ENCODE measurements around the gene PLK5. TPM values are rescaled to one million over a fixed set of nuclear protein-coding genes. Genes with fewer than 3 reads are reported as not detected.

The PLK5 gene
- total RNA-seq, 1 donor from 2014 or later: not detected

DNA sequence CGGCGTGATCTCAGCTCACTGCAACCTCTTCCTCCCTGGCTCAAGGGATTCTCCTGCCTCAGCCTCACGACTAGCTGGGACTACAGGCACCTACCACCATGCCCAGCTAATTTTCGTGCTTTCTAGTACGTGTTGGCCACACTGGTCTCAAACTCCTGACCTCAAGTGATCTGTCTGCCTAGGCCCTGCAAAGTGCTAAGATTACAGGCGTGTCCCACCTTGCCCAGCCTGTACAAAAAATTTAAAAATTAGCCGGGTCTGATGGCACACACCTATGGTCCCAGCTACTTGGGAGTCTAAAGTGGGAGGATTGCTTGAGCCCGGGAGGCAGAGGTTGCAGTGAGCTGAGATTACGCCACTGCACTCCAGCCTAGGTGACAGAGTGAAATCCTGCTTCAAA lies 48.9 kb downstream of the PLK5 start:
- DNase-seq (ENCODE audit: low spot score in 2 of 2): no peak
- no peak for FAIRE-seq

DNA sequence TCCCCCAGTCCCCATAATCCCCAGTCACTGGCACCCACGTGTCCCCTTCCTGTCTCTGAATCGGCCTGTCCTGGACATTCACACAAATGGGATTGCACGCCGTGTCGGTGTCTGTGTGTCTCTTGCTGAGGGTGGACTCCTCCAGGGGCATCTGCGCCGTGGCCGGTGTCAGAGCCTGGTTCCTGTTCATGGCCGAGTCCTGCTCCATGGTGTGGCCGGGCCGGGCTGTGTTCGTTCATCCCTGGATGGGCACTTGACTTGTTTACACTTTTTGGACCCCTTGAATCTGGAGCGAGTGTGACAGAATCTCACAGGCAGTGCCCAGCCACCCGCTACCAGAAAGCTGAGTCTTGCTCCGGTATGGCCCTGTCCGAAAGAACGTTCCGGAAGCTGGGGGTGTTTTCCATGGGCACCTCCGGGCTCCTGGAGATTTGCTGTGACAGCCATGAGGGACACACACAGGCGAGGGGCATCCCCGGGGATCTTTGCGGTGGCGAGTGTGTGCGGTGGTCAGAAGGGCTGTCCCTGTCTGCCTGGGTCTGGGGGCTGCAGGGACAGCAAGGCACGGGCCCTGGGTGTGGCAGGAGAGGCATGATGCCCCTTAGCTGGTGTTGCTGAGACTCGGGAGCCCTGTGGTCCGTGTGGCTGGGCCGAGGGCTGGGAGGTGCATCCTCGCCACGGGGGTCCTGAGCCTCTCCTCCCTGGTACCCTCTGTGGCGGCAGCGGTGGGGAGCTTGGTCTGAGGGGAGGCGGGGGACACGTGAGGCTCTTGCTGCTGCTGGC lies 50.7 kb downstream of the PLK5 start:
- FAIRE-seq: no peak
- DNase-seq (ENCODE audit: low spot score in 2 of 2): no peak

DNA sequence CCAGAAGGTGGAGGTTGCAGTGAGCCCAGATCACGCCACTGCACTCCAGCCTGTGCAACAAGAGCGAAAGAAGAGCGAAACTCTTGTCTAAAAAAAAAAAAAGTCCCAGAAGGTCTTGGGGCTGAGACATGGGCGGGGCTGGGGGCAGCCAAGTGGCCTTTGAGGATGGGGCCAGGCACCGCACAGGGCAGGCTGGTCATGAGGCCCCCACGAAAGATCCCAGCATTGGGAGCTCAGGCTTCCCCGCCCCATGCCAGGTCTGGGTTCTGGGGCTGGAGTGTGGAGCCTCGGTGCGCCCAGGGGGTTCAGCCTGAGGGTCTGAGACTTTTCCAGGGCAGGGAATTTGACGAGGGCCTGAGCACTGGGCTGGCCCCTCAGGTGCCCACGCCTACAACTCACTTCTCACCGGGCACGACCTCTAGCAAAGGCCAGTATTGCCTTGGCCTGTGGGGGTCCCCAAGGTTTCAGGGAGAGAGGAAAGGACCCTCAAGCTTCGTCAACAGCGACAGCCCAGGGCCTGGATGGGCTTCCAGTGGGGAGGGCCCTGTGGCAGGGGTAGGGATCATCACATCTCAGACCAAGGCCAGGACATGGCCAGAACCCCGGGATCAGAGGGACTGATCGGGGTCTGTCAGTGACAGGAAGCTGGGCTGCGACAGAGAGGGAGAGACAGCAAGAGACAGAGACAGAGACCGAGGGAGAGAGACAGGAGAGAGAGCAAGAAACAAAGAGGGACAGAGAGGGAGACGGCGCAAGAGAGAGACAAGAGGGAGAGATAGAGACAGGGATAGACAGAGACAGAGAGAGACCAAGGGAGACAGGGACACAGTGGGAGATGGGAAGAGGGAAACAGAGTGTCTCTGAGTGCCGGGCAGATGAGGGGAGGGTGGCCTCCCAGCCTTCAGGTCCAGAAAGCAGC lies 51.7 kb downstream of the PLK5 start:
- FAIRE-seq: no peak
- DNase-seq (ENCODE audit: low spot score in 2 of 2): no peak

DNA sequence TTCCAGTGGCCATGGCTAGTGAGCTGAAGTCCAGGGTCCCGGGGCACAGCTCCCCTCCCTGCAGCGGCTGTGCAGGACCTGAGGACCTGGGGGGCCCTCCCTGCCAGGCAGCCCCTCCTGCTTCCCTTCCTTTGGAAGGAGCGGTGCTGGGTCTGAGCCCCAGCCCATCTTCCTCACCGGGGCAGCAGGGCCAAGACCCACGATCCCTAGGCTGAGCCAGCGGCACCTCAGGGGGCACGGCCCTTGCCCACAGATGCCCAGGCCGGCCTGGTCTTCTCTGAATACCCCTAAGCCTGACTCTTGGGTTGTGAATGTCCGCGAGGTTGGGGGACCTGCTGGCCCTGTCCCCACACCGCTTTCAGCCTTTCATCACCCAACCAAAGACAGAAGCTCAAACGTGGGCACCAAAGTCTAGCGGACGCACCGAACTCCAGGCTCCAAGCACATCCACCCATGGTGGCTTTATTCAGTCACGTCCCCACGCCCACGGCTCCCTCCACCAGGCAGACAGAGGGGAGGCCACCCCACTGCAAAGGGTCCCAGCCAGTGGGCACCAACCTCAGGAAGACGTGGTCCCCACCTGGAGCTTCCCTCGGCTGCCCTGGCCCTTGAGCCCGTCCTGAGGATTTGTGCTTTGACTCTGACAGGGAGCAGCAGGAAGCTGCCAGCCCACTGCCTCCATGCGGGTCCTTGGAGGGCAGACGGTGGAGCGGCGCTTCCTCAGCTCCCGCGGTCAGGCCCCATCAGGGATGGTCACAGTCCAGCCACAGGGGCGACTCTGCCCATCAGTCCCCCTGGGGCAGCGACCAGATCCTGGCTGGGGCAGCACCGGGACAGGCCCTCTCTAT lies 52.6 kb downstream of the PLK5 start:
- no peak for DNase-seq (ENCODE audit: low spot score in 2 of 2)

DNA sequence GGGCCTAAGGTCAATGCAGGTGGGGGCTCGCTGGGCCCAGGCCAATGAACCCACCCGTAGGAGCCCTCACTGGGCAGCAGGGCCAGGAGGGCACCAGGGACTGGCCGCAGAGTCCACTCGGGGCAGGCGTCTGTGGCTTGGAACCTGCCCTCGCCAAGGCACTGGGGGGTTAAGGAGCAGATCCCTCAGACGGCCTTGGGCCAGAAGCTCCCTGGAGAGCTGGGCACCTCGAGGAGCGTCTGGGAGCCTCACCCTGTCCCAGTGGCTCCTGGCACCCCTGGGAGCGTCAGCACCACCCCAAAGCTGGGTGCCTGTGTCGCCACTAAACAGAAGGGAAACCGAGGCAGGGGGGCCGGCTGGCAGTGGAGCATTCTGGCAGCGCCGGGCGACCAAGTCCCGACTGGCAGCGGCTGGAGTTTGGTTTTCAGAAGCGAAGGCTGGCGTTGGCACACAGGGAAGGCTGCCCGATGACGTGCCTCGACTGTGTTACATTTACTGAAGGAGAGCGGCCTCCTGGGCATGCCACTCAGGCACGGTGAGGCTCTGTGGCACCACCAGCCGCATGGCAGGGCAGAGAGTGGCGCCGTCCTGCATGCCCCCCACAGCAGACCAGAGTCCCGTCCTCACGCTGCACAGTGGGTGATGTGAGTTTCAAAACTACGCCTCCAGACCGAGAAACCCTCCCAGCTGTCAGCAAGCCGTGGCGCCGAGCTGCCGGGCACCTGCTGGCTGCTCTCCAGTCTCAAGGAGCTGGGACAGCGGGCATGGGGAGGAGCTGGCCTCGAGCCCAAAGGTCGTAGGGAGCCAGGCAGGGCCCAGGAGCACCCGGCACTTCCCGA lies 53.4 kb downstream of the PLK5 start:
- DNase-seq (ENCODE audit: low spot score in 2 of 2) (no peak), FAIRE-seq (no peak)

More for the DNA sequence above, 52.6 kb downstream of the PLK5 start:
- no peak for FAIRE-seq

DNA sequence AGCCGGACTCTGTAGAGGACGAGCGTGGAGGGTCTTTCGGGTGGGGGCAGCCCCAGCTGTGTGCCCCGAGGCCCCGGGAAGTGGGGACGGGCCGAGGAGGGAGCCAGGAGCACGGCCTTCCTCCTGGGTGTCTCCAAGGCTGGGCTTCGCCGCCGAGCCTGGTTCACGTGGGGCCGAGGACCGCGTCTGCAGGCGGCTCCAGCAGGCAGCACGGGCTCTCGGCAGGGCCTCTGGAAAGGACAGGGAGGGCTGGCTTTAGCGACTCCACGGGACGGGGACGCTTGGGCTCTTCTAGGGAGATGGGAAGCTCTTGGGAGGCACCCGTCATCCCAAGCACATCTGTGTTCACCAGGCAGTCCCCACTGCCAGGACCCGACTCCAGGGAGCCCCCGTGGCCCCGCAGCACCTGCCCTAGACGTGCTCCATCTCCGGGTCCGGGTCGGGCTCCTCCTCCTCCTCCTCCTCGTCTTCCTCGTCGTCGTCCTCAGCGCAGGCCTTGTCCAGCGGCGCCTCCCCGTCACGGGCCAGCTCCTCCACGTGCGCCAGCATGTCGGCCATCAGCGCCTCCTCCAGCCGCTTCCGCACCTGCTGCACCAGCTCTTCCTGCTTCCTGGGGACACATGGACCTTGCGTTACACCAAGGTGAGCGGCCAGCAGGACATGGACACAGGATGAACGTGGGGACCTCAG lies 54.2 kb downstream of the PLK5 start:
- no peak for FAIRE-seq
- no peak for DNase-seq (ENCODE audit: low spot score in 2 of 2)

DNA sequence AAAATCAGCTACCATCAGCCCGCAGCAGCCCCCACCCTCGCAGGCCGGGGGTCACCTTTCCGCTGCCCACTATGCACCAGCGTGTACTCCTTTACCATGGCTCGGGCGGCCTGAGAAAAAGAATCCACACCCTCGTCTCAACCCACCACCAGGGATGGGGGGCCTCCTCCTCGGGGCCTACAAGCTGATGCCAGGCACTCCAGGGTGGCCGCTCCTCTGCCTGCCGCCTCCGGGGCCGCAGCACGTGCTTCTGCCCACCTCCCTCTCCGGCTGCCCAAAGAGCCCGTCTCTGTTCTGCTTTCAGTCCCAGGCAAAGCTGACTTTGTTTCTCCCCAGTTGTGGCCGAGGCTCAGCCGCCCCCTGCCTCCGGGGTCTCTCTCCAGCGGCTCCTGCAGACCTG lies 55.3 kb downstream of the PLK5 start:
- no peak for DNase-seq (ENCODE audit: low spot score in 2 of 2)
- no peak for FAIRE-seq

DNA sequence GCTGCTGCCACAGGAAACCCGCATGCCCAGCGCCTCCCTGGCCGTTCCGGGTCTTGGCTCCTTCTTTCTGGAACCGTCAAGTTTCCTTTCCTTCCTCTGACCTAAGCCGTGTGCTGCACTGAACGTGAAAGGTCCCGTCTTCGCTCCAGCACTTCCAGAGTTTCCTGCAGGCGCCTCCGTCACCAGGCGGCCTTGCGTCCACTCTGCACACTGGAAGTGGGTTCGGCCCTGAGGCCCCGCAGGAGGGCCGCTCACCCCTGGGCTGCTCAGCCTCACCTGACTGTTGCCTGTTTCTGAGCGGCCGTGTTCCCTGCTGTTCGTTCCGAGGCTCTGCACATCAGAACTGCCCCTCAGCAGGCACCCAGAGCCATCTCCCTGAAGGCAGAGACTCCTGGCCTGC lies 56.5 kb downstream of the PLK5 start:
- DNase-seq (ENCODE audit: low spot score in 2 of 2) (no peak), FAIRE-seq (no peak)

DNA sequence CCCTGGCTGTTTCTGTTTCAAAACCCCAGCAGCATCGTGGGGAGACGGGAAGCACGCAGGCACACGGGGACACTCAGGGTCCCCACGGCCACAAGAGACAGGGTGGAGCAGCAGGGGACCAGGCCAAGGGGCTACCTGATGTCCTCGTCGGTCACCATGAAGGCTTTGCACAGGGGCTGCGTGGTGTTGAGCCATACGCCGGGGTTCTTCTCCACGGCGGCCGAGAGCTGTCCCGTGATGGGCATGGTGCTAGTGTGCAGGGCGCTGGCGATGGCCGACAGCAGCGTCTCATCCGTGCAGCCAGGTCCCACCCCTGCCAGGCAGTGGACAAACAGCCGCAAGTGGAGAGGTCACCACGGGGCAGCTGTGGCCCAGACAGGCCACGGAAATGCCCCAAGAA lies 57.1 kb downstream of the PLK5 start:
- DNase-seq (ENCODE audit: low spot score in 2 of 2) (no peak), FAIRE-seq (no peak)

DNA sequence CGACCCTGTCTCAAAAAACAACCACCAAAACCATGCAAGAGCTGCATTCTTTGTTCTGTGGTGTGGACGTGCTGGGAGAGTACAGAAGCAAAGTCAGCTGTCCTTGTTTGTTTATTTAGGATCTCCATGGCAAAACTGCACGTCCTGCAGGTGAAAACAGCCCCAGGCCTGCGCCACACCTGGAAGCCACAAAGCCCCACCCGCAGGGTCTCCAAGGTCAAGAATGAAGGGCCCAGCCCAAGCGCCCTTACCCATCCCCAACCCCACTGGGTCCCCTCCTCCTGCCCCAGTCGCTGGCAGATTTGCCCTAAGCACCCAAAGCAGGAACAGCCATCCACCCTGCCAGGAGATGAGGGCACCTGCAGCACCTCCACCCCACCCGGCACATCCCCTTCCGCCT lies 58.3 kb downstream of the PLK5 start:
- DNase-seq (ENCODE audit: low spot score in 2 of 2) (no peak), FAIRE-seq (no peak)

DNA sequence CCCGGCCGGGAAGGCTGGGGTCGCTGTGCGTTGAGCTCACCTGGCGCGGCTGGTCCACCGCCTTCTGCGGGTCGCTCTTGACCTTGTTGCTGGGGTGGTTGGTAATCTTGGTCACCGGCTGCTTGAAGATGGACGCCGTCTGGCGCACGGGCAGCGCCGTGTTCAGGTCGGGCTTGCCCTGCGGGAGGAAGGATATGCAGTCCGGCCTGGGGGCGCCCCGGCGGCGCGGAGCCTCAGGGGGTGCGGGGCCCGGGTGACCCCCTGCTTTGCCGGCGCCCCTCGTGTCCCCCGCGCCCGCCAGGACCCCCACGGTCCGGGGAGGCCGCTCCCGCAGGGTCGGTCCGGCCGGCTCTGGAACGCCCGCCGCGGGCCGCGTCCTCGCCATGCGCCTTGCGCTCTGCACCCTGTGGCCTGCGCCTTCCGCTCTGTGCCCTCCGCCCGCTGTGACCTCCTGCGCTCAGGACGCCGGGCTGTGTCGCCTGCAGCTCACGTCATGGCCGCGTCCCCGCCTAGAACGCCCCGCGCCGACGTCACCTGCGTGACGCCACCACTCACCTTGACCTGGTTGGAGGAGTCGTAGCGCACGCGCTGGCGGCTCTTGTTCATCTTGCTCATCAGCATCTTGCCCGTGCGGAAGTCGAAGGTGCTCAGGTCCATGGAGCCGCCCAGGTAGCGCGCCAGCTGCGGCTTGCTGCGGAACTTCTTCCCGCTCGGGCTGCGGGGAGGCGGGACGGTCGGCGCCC lies 60.8 kb downstream of the PLK5 start:
- FAIRE-seq: no peak
- DNase-seq (ENCODE audit: low spot score in 2 of 2): no peak

DNA sequence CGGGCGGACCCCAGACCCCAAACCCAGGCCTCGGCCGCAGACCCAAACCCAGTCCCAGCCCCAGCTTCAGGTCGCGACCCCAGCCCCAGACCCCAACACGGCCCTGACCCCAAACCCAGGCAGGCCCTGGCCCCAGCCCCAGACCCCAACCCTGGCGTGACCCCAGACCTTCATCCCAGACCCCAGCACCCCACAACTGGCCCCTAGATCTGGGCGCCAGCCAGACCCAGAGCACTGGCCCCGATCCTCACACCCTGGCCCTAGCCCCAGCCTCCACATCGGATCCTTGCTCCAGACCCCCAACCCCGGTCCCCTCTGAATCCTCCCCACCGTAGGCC lies 61.3 kb downstream of the PLK5 start:
- DNase-seq (ENCODE audit: low spot score in 2 of 2) (no peak), FAIRE-seq (no peak)

Small RNA genes within 50 kb of the gene (small RNA-seq; reads per million reads assigned to genes)
- gene AC005943.2 (not detected), gene RN7SL477P (not detected)

Other genes starting within 250 kb of the PLK5 start
- gene FAM174C, start 248.5 kb upstream of the PLK5 start, total RNA-seq: 8.6 TPM
- gene EFNA2, start 238.2 kb upstream of the PLK5 start, total RNA-seq: 13.0 TPM
- gene NDUFS7, start 140.2 kb upstream of the PLK5 start, total RNA-seq: 27.7 TPM
- 15.5 TPM for gene GAMT, start 122.5 kb upstream of the PLK5 start, total RNA-seq
- 43.6 TPM for gene DAZAP1, start 116.5 kb upstream of the PLK5 start, total RNA-seq
- 276 TPM for gene RPS15, start 85.7 kb upstream of the PLK5 start, total RNA-seq
- 116 TPM for gene APC2, start 74.0 kb upstream of the PLK5 start, total RNA-seq
- 17.9 TPM for gene C19orf25, start 44.9 kb upstream of the PLK5 start, total RNA-seq
- gene PCSK4, start 33.7 kb upstream of the PLK5 start, total RNA-seq: 3.7 TPM
- gene REEP6, start 32.9 kb upstream of the PLK5 start, total RNA-seq: 2.4 TPM
- gene ADAMTSL5, start 11.1 kb upstream of the PLK5 start, total RNA-seq: under 0.01 TPM
- 55.0 TPM for gene MEX3D, start 44.2 kb downstream of the PLK5 start, total RNA-seq
- 50.1 TPM for gene MBD3, start 68.8 kb downstream of the PLK5 start, total RNA-seq
- 65.6 TPM for gene UQCR11, start 81.4 kb downstream of the PLK5 start, total RNA-seq
- gene TCF3, start 128.5 kb downstream of the PLK5 start, total RNA-seq: 16.7 TPM
- not detected for gene ONECUT3, start 229.4 kb downstream of the PLK5 start, total RNA-seq